Gastroesophageal sphincter (tissue), 4 donors: ENCODE data around the gene NOC2L. TPM values are rescaled to one million over a fixed set of nuclear protein-coding genes. Genes with fewer than 3 reads are reported as not detected.

Experiments
- ATAC-seq: fragments of 150-250 bp; one replicate; pipeline ENCODE4 v1.9.1; 2016; ENCODE audit warnings: mild to moderate bottlenecking, moderate library complexity
- H3K27ac ChIP-seq, 4 donors: fragments of 200-600 bp; sonication (generic) in 3 of 4; 1 replicate in 3 of 4; 2 replicates in 1 of 4; pipeline ENCODE4 v1.5.1; 2016 to 2019
- H3K27me3 ChIP-seq: fragments of 200-600 bp; sonication (generic); one replicate; pipeline ENCODE4 v1.5.1; 2019
- H3K36me3 ChIP-seq, 2 donors: fragments of 200-600 bp; sonication (generic); one replicate each; pipeline ENCODE4 v1.5.1; 2019; ENCODE audit warnings: control low read depth in 1 of 2
- H3K4me1 ChIP-seq, 3 donors: fragments of 200-600 bp; sonication (generic); 1 replicate in 2 of 3; 2 replicates in 1 of 3; pipeline ENCODE4 v1.5.1; 2016 to 2019; ENCODE audit warnings: control low read depth in 2 of 3
- H3K4me3 ChIP-seq, 2 donors: fragments of 200-600 bp; sonication (generic); one replicate each; pipeline ENCODE4 v1.5.1; 2019; ENCODE audit warnings: mild to moderate bottlenecking in 1 of 2, moderate library complexity in 1 of 2
- H3K9me3 ChIP-seq, 3 donors: fragments of 200-600 bp; sonication (generic); one replicate each; pipeline ENCODE4 v1.5.1; 2017 to 2019; ENCODE audit warnings: control low read depth in 2 of 3
- EP300 ChIP-seq: sonication (generic); formaldehyde crosslinking; IDR thresholded peaks from one replicate; pipeline ENCODE4 v1.6.1; 2017; ENCODE audit warnings: antibody characterized with exemption, mild to moderate bottlenecking
- POLR2A ChIP-seq, 2 donors: fragments of 450-650 bp; IDR thresholded peaks; one replicate each; pipeline ENCODE4 v1.6.1; 2017; ENCODE audit warnings: antibody characterized with exemption in 2 of 2, mild to moderate bottlenecking in 2 of 2, moderate library complexity in 1 of 2
- POLR2AphosphoS5 ChIP-seq: sonication (generic); formaldehyde crosslinking; IDR thresholded peaks from one replicate; pipeline ENCODE4 v1.6.1; 2017; ENCODE audit warnings: antibody characterized with exemption
- WGBS, 2 donors: methylation state at CpG; one replicate each; pipeline ENCODE4 v1.1.5; 2018; ENCODE audit warnings: low coverage in 1 of 2; 5-methylcytosine and 5-hydroxymethylcytosine counted together
- total RNA-seq, 4 donors: library from RNA; depleted of rRNA; stranded (reverse); fragments of >200 nt; gene quantifications; one replicate each; pipeline ENCODE4 v1.1.0, GENCODE V29; 2016
- TF ChIP-seq, protein P1 (sequence below), 4 experiments: fragments of 200-600 bp in 2 of 4; fragments of 450-650 bp in 2 of 4; sonication (generic) in 1 of 4; IDR thresholded peaks; one replicate each; pipeline ENCODE4 v1.5.1; 2017 to 2019; ENCODE audit warnings: antibody characterized with exemption in 4 of 4, mild to moderate bottlenecking in 2 of 4, moderate library complexity in 2 of 4

The NOC2L gene
- total RNA-seq, 4 donors from 2014 or later = 36.3 to 54.1 (median 45.2) TPM

DNA sequence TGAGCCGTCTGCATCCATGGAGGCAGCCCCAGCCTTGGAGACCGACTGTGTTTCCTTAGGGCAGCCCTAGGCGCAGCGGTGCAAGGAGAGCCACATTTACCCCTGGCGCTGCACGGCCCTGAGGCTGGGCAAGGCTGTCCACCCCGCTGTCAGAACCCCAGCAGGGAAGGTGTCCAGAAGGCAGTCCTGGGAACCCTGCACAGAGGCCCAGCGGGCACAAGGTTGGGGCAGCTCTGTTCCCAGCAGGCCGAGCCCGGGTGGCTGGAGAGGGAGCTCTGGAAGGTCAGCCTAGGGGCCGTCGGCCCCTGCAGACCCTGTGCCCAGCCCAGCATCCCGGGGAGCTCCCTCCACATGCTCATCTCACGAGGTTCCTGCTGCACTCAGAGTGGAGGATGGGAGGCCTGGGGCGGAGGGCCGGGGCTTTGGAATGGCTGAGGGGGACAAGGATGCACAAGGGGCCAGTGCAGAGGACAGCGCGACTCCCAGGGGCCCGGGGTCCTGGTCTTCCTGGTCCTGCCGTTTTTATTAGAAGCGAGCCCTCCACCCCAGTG lies 55.3 kb downstream of the NOC2L start:
- Histone ChIP-seq H3K27me3 (peaks cover 37% of the 10 kb centered on the region), H3K4me1 (peaks cover 0 to 37% (median 9%) of the 10 kb centered on the region in 3 donors), H3K4me3 (peak overlapping the region; percentile 38 to 54), H3K9me3 (no peaks in the 10 kb centered on the region), H3K36me3 (no peaks in the 10 kb centered on the region), H3K27ac (no peak overlapping the region)
- no CpG with 5 or more reads among the region's 21 CpGs for WGBS, 2 donors
- TF ChIP-seq POLR2AphosphoS5 = no peak
- TF ChIP-seq EP300 = no peak
- TF ChIP-seq, protein P1, sequence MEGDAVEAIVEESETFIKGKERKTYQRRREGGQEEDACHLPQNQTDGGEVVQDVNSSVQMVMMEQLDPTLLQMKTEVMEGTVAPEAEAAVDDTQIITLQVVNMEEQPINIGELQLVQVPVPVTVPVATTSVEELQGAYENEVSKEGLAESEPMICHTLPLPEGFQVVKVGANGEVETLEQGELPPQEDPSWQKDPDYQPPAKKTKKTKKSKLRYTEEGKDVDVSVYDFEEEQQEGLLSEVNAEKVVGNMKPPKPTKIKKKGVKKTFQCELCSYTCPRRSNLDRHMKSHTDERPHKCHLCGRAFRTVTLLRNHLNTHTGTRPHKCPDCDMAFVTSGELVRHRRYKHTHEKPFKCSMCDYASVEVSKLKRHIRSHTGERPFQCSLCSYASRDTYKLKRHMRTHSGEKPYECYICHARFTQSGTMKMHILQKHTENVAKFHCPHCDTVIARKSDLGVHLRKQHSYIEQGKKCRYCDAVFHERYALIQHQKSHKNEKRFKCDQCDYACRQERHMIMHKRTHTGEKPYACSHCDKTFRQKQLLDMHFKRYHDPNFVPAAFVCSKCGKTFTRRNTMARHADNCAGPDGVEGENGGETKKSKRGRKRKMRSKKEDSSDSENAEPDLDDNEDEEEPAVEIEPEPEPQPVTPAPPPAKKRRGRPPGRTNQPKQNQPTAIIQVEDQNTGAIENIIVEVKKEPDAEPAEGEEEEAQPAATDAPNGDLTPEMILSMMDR (IDR thresholded peaks at IDR 0.05) = no peak
- TF ChIP-seq POLR2A (IDR thresholded peaks at IDR 0.05) = no peak
- no peak for ATAC-seq

DNA sequence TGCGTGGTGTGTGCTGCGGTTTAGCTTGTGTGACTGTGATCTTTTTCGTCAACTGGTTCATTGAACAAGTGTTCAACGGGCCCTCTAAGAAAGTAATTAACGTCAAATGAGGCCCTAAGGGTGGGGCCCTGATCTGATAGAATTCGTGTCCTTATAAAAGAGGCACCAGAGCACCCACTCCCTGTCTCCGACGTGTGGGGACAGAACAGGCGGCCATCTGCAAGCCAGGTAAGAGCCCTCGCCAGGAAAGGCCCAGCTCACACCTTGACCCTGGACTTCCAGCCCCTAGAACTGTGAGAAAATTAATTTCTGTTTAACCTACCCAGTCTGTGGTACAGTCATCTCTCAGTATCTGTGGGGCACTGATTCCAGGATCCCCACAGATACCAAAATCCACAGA lies 55.8 kb downstream of the NOC2L start:
- no peak overlapping the region for H3K4me3 ChIP-seq
- H3K9me3 ChIP-seq = no peaks in the 10 kb centered on the region
- TF ChIP-seq, protein P1 (IDR thresholded peaks at IDR 0.05) = no peak
- TF ChIP-seq EP300 (no peak), POLR2AphosphoS5 (no peak), POLR2A (IDR thresholded peaks at IDR 0.05) (no peak)
- 93% methylated on average over 3 to 5 of the region's 10 CpGs for WGBS, 2 donors
- no peak overlapping the region for H3K27ac ChIP-seq
- H3K4me1 ChIP-seq = peaks cover 0 to 37% (median 9%) of the 10 kb centered on the region in 3 donors
- ATAC-seq = no peak
- H3K27me3 ChIP-seq = peaks cover 42% of the 10 kb centered on the region
- no peaks in the 10 kb centered on the region for H3K36me3 ChIP-seq

DNA sequence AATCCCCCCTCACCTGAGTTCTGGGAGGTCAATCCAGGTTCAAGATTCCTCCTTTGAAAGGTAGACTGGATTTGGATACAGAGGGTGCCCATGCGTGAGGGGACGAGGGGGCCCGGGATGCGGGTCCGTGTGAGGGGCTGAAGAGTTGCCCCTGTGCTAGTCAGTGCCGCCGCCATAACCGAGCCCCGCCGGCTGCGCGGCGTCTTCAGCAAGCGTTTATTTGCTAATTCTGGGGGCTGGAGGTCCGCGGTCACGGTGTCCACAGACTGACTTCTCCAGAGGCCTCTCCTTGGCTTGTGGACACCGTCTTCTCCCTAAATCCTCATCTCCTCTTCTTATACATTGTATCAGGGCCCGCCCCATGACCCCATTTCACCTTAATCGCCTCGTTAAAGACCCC lies 56.3 kb downstream of the NOC2L start:
- H3K4me3 ChIP-seq = no peak overlapping the region
- no peaks in the 10 kb centered on the region for H3K36me3 ChIP-seq
- no peaks in the 10 kb centered on the region for H3K9me3 ChIP-seq
- peaks cover 47% of the 10 kb centered on the region for H3K27me3 ChIP-seq
- TF ChIP-seq POLR2A (IDR thresholded peaks at IDR 0.05) (no peak), EP300 (no peak), POLR2AphosphoS5 (no peak)
- TF ChIP-seq, protein P1 (IDR thresholded peaks at IDR 0.05) = no peak
- H3K27ac ChIP-seq = no peak overlapping the region
- H3K4me1 ChIP-seq = peaks cover 0 to 37% (median 9%) of the 10 kb centered on the region in 3 donors
- ATAC-seq = no peak
- 96% methylated on average over 19 of the region's 21 CpGs; no CpG with 5 or more reads in 1 of the 2 donors for WGBS, 2 donors

DNA sequence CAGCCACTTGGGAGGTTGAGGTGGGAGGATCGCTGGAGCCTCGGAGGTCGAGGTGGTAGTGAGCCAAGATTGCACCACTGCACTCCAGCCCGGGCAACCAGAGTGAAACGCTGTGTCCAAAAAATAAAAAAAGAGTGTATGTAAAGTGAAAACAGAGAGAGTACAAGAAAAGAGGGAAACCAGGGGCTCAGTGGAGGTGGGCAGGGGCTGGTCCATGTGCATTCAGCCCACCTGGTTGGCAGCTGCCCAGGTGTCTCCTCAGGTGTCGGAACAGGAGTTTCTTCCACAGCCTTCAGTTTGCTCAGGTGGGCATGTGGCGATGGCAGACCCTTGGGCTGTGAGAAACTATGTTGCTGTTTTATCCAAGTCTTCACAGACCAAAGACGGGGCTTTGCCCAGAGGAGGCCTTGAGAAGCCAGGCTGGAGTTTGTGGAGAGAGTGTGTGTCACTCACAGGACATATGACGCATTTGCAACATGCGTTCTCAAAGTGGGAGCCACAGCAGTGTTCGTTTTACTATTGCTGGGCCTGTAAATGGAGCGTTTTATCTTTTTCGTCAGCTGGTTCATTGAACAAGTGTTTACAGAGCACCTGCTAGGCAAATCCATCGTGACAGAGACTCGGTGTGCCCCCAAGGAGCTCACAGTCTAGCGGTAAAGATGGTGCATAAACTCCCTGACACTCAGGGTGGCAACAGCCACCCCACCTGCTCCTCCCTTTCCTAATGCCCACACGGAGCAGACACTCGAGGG lies 57.8 kb downstream of the NOC2L start:
- peaks cover 0 to 28% (median 9%) of the 10 kb centered on the region in 3 donors for H3K4me1 ChIP-seq
- H3K4me3 ChIP-seq = no peak overlapping the region
- 77 to 83% methylated on average over 8 to 15 of the region's 18 CpGs for WGBS, 2 donors
- H3K27me3 ChIP-seq = peaks cover 49% of the 10 kb centered on the region
- no peak for ATAC-seq
- no peaks in the 10 kb centered on the region for H3K36me3 ChIP-seq
- H3K27ac ChIP-seq = no peak overlapping the region
- no peaks in the 10 kb centered on the region for H3K9me3 ChIP-seq
- TF ChIP-seq, protein P1 (IDR thresholded peaks at IDR 0.05) = no peak
